Gastrocnemius medialis (tissue), 4 donors: Measurements from ENCODE around the gene GFOD1. TPM values are rescaled to one million over a fixed set of nuclear protein-coding genes. Genes with fewer than 3 reads are reported as not detected.

Experiments used
- ATAC-seq, 2 donors: fragments of 150-250 bp; one replicate each; pipeline ENCODE4 v1.9.1; 2016
- DNase-seq, 2 donors: peaks; one replicate each; pipeline ENCODE4 v3.0.0-alpha.2; 2019
- H3K27ac ChIP-seq, 4 donors: fragments of 200-600 bp; sonication (generic); 1 replicate in 1 of 4; 2 replicates in 3 of 4; pipeline ENCODE4 v1.5.1; 2016 to 2018; ENCODE audit warnings: mild to moderate bottlenecking in 2 of 4, moderate library complexity in 1 of 4
- H3K27me3 ChIP-seq, 3 donors: fragments of 200-600 bp; sonication (generic) in 2 of 3; 1 replicate in 1 of 3; 2 replicates in 2 of 3; pipeline versions ENCODE4 v1.5.1 to v1.6.0; 2016 to 2019; ENCODE audit warnings: mild to moderate bottlenecking in 1 of 3, moderate library complexity in 1 of 3
- H3K36me3 ChIP-seq, 2 donors: fragments of 200-600 bp; sonication (generic) in 1 of 2; one replicate each; pipeline ENCODE4 v1.5.1; 2017 to 2018
- H3K4me1 ChIP-seq, 2 donors: fragments of 200-600 bp; sonication (generic) in 1 of 2; one replicate each; pipeline ENCODE4 v1.5.1; 2016 to 2017; ENCODE audit warnings: mild to moderate bottlenecking in 2 of 2
- H3K4me3 ChIP-seq, 4 donors: fragments of 200-600 bp; sonication (generic) in 3 of 4; 1 replicate in 1 of 4; 2 replicates in 3 of 4; pipeline ENCODE4 v1.5.1; 2016 to 2019; ENCODE audit warnings: mild to moderate bottlenecking in 2 of 4
- H3K9me3 ChIP-seq, 3 donors: fragments of 200-600 bp; sonication (generic) in 2 of 3; 1 replicate in 1 of 3; 2 replicates in 2 of 3; pipeline ENCODE4 v1.5.1; 2016 to 2019
- POLR2A ChIP-seq, 2 donors: fragments of 450-650 bp; IDR thresholded peaks; one replicate each; pipeline ENCODE4 v1.6.1; 2017; ENCODE audit warnings: antibody characterized with exemption in 2 of 2, mild to moderate bottlenecking in 2 of 2, moderate library complexity in 2 of 2
- in situ Hi-C, 4 donors: fragments of 200-750 bp; cut with MboI; loops; one replicate each; pipeline versions ENCODE4 v1.15.0 to v1.8.0; 2017; ENCODE audit warnings: low sequenced_read_pairs in 4 of 4
- intact Hi-C: fragments of 100-400 bp; cut with DNase I; formaldehyde crosslinking; loops from one replicate; pipeline ENCODE4 v1.15.1; 2023; ENCODE audit warnings: low total_unique reads
- total RNA-seq, 4 donors: library from RNA; depleted of rRNA; stranded (reverse); fragments of >200 nt; gene quantifications; one replicate each; pipeline versions ENCODE4 v1.1.0 to v1.2.3, GENCODE V29; 2016
- TF ChIP-seq, protein P1 (sequence below), 5 experiments: fragments of 450-650 bp in 3 of 5; fragments of 200-600 bp in 2 of 5; sonication (generic) in 2 of 5; IDR thresholded peaks in 4 of 5; conservative IDR thresholded peaks in 1 of 5; 1 replicate in 4 of 5; 2 replicates in 1 of 5; pipeline ENCODE4 v1.5.1; 2016 to 2019; ENCODE audit warnings: antibody characterized with exemption in 5 of 5, mild to moderate bottlenecking in 3 of 5, moderate library complexity in 3 of 5

The GFOD1 gene
- total RNA-seq, 4 donors from 2014 or later = 9.0 to 31.8 (median 16.9) TPM

DNA sequence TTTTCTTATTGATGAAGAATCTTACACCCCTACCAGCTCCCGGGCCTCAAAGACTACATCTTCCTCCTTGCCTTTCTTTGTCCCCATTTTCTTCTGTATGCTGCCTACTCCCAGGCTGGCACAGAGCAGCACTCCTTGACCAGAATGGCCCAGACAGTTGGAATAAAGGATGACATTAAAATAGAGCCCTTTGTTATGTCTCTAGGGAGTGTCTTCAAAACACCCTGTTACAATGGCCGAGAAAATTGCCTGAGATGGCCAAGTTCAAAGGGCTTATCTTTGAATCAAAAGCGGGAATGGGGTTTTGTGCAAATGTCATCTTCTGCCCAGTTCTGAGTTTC is 80.1 kb downstream of the GFOD1 start:
- intact Hi-C loops = no loop called here

DNA sequence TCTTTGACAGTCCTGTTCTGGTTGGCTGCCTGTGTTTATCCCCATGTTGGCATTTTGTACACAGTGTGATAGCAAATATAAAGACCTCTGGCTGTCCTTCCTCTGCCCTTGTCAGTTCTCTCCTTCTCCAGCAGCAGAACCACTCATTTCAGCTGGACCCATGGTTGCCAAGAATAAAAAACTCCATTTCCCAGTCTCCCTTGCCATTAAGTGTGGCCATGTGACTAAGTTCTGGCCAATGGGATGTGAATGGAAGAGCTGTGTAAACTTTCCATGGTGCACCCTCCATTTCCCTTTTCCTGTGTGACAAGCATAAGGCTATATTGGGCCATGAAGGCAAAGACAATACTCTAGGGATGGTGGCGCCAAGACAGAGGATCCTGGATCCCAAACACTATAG is 80.6 kb downstream of the GFOD1 start:
- Histone ChIP-seq H3K9me3 (no peaks in the 10 kb centered on the region), H3K36me3 (no peaks in the 10 kb centered on the region), H3K4me1 (peaks cover 79 to 83% of the 10 kb centered on the region in 2 donors), H3K27me3 (no peaks in the 10 kb centered on the region), H3K27ac (peak overlapping the region; percentile 75 to 90 (median 78)), H3K4me3 (no peak overlapping the region)
- DNase-seq = no peak
- no peak for TF ChIP-seq POLR2A (IDR thresholded peaks at IDR 0.05)
- TF ChIP-seq, protein P1, sequence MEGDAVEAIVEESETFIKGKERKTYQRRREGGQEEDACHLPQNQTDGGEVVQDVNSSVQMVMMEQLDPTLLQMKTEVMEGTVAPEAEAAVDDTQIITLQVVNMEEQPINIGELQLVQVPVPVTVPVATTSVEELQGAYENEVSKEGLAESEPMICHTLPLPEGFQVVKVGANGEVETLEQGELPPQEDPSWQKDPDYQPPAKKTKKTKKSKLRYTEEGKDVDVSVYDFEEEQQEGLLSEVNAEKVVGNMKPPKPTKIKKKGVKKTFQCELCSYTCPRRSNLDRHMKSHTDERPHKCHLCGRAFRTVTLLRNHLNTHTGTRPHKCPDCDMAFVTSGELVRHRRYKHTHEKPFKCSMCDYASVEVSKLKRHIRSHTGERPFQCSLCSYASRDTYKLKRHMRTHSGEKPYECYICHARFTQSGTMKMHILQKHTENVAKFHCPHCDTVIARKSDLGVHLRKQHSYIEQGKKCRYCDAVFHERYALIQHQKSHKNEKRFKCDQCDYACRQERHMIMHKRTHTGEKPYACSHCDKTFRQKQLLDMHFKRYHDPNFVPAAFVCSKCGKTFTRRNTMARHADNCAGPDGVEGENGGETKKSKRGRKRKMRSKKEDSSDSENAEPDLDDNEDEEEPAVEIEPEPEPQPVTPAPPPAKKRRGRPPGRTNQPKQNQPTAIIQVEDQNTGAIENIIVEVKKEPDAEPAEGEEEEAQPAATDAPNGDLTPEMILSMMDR (IDR thresholded peaks at IDR 0.05 in 4 of 5, conservative IDR thresholded peaks at IDR 0.05 in 1 of 5) = no peak
- intact Hi-C loops (no loop called here), in situ Hi-C loops (loop anchor here in 1 of 4 donors (25.0 kb wide), 1 partner anchor 131 kb away; no protein-coding TSS in a partner anchor)
- ATAC-seq = peak; percentile 53 to 77

More for the DNA sequence above, 80.1 kb downstream of the GFOD1 start:
- ATAC-seq (no peak), DNase-seq (no peak)
- Histone ChIP-seq H3K27me3 (no peaks in the 10 kb centered on the region), H3K4me1 (peaks cover 85 to 88% of the 10 kb centered on the region in 2 donors), H3K27ac (peak overlapping the region; percentile 75 to 90 (median 78)), H3K9me3 (no peaks in the 10 kb centered on the region), H3K36me3 (no peaks in the 10 kb centered on the region), H3K4me3 (no peak overlapping the region)
- TF ChIP-seq, protein P1 (IDR thresholded peaks at IDR 0.05 in 4 of 5, conservative IDR thresholded peaks at IDR 0.05 in 1 of 5) = no peak
- in situ Hi-C loops = loop anchor here in 1 of 4 donors (25.0 kb wide), 1 partner anchor 130 kb away; no protein-coding TSS in a partner anchor

DNA sequence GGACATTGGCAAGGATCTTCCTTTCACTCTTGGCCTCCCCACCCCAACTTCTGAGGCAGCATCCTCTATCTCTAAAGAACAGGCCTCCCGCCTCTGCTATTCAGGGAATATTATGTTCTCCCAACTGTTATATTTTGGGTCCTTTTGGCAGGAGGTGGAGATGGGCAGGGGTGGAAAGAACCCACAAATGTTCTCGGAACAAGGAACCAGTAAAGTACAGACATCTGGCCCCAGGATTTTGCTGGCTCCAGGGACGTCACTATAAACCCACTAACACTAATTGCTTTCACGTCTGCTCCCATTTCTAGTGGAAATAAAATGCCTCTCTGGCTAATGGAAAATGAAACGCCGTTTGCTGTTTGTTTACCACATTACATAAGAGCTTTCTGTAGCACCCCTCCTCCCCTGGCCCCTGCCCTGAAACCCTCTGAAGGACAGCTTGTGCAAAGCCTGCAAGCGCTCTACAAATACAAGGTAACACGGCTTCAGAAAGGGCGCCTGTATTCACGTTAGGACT is 81.4 kb downstream of the GFOD1 start:
- in situ Hi-C loops = loop anchor here in 1 of 4 donors (25.0 kb wide), 1 partner anchor 131 kb away; no protein-coding TSS in a partner anchor
- ATAC-seq = peak; percentile 30 to 60
- Histone ChIP-seq H3K36me3 (no peaks in the 10 kb centered on the region), H3K27ac (peak overlapping the region; percentile 75 to 90 (median 78)), H3K4me1 (peaks cover 71 to 75% of the 10 kb centered on the region in 2 donors), H3K27me3 (no peaks in the 10 kb centered on the region), H3K4me3 (no peak overlapping the region), H3K9me3 (no peaks in the 10 kb centered on the region)
- intact Hi-C loops = no loop called here
- peak in 1 of 2 donors; percentile 20 for DNase-seq
- TF ChIP-seq POLR2A (IDR thresholded peaks at IDR 0.05) = no peak
- TF ChIP-seq, protein P1 (IDR thresholded peaks at IDR 0.05 in 4 of 5, conservative IDR thresholded peaks at IDR 0.05 in 1 of 5) = no peak

DNA sequence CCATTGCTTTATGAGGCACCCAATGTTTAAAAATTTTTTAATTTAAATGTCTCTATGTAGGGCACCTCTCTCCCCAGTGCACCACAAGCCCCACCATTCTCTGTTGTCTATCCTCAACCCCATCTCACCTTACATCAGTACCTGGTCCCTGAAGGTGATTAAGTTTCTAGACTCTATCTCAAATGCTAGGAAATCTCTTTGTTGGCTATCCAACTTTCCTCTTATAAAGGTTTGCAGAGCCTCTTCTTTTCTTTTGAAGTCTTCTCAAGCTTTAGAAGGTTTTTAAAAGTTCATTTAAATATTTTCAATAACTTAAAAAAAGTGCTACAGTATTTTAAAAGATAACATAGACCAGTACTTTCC is 82.5 kb downstream of the GFOD1 start:
- H3K9me3 ChIP-seq = no peaks in the 10 kb centered on the region
- no peak overlapping the region for H3K4me3 ChIP-seq
- no peak for TF ChIP-seq POLR2A (IDR thresholded peaks at IDR 0.05)
- TF ChIP-seq, protein P1 (IDR thresholded peaks at IDR 0.05 in 4 of 5, conservative IDR thresholded peaks at IDR 0.05 in 1 of 5) = no peak
- H3K27me3 ChIP-seq = no peaks in the 10 kb centered on the region
- ATAC-seq (no peak), DNase-seq (no peak)
- H3K4me1 ChIP-seq = peaks cover 62 to 66% of the 10 kb centered on the region in 2 donors
- peak overlapping the region; percentile 75 to 90 (median 78) for H3K27ac ChIP-seq
- H3K36me3 ChIP-seq = no peaks in the 10 kb centered on the region
- in situ Hi-C loops = loop anchor here in 1 of 4 donors (25.0 kb wide), 1 partner anchor 132 kb away; no protein-coding TSS in a partner anchor
- intact Hi-C loops = no loop called here
